HepG2 (cell line): ENCODE data around the gene SS18L1. TPM values are rescaled to one million over a fixed set of nuclear protein-coding genes. Genes with fewer than 3 reads are reported as not detected.

ENCODE experiments used
- AHR ChIP-seq: IDR thresholded peaks from 2 replicates; pipeline ENCODE4 v1.6.1; 2018; ENCODE audit warnings: missing genetic modification reagents, missing compliant biosample characterization
- BCL6 ChIP-seq: IDR thresholded peaks from 2 replicates; pipeline ENCODE4 v1.6.1; 2016; ENCODE audit warnings: missing genetic modification reagents, missing compliant biosample characterization
- E2F2 ChIP-seq: sonication (generic); formaldehyde crosslinking; IDR thresholded peaks from 2 replicates; pipeline ENCODE4 v1.4.0; 2020; ENCODE audit warnings: missing genetic modification reagents, borderline replicate concordance
- FOSL2 ChIP-seq: sonication (generic); formaldehyde crosslinking; IDR thresholded peaks from 2 replicates; pipeline ENCODE4 v1.4.0; 2020; ENCODE audit warnings: missing genetic modification reagents
- GLI4 ChIP-seq: sonication (generic); formaldehyde crosslinking; IDR thresholded peaks from 2 replicates; pipeline ENCODE4 v1.5.1; 2020; ENCODE audit warnings: missing genetic modification reagents, mild to moderate bottlenecking, moderate library complexity, borderline replicate concordance
- HNF4A ChIP-seq: sonication (generic); formaldehyde crosslinking; IDR thresholded peaks from 2 replicates; pipeline ENCODE4 v1.4.0; 2020; ENCODE audit warnings: missing genetic modification reagents
- KMT2A ChIP-seq: sonication (generic); formaldehyde crosslinking; IDR thresholded peaks from 2 replicates; pipeline ENCODE4 v1.4.0; 2020; ENCODE audit warnings: missing genetic modification reagents
- NCOA5 ChIP-seq: sonication (generic); formaldehyde crosslinking; IDR thresholded peaks from 2 replicates; pipeline ENCODE4 v1.4.0; 2020; ENCODE audit warnings: missing genetic modification reagents
- NFKBIZ ChIP-seq: IDR thresholded peaks from 2 replicates; pipeline ENCODE4 v1.6.1; 2018; ENCODE audit warnings: missing genetic modification reagents, missing compliant biosample characterization
- PRDM15 ChIP-seq: sonication (generic); formaldehyde crosslinking; IDR thresholded peaks from 2 replicates; pipeline ENCODE4 v1.4.0; 2020; ENCODE audit warnings: missing genetic modification reagents
- REL ChIP-seq: sonication (generic); formaldehyde crosslinking; conservative IDR thresholded peaks from 2 replicates; pipeline ENCODE4 v1.8.0; 2022; ENCODE audit warnings: mild to moderate bottlenecking, missing genetic modification reagents, moderate library complexity
- RXRA ChIP-seq: sonication (generic); formaldehyde crosslinking; IDR thresholded peaks from 2 replicates; pipeline ENCODE4 v1.5.1; 2020; ENCODE audit warnings: missing genetic modification reagents
- SIX1 ChIP-seq: sonication (generic); formaldehyde crosslinking; IDR thresholded peaks from 2 replicates; pipeline ENCODE4 v1.4.0; 2020; ENCODE audit warnings: missing genetic modification reagents, borderline replicate concordance
- SPEN ChIP-seq: sonication (generic); formaldehyde crosslinking; IDR thresholded peaks from 2 replicates; pipeline ENCODE4 v1.5.1; 2020; ENCODE audit warnings: low read depth, mild to moderate bottlenecking, missing genetic modification reagents
- SRY ChIP-seq: sonication (generic); formaldehyde crosslinking; IDR thresholded peaks from 2 replicates; pipeline ENCODE4 v1.8.0; 2022; ENCODE audit warnings: mild to moderate bottlenecking, missing genetic modification reagents
- TEAD3 ChIP-seq: optimal IDR thresholded peaks from 2 replicates; pipeline ENCODE3; 2016; ENCODE audit warnings: borderline replicate concordance
- TOPORS ChIP-seq: sonication (generic); formaldehyde crosslinking; IDR thresholded peaks from 2 replicates; pipeline ENCODE4 v1.8.0; 2023; ENCODE audit warnings: mild to moderate bottlenecking, missing genetic modification reagents
- ZNF24 ChIP-seq: fragments of 450-650 bp; IDR thresholded peaks from 2 replicates; pipeline ENCODE4 v1.6.1; 2017; ENCODE audit warnings: antibody characterized with exemption, mild to moderate bottlenecking
- ZNF567 ChIP-seq: sonication (generic); formaldehyde crosslinking; IDR thresholded peaks from 2 replicates; pipeline ENCODE4 v1.8.1; 2023; ENCODE audit warnings: mild to moderate bottlenecking, missing genetic modification reagents, borderline replicate concordance
- ZNF570 ChIP-seq: sonication (generic); formaldehyde crosslinking; IDR thresholded peaks from 2 replicates; pipeline ENCODE4 v1.4.0; 2020; ENCODE audit warnings: mild to moderate bottlenecking, missing genetic modification reagents, borderline replicate concordance
- ZNF674 ChIP-seq: sonication (generic); formaldehyde crosslinking; IDR thresholded peaks from 2 replicates; pipeline ENCODE4 v1.5.0; 2020; ENCODE audit warnings: low read depth, mild to moderate bottlenecking, missing genetic modification reagents
- ZNF709 ChIP-seq: sonication (generic); formaldehyde crosslinking; IDR thresholded peaks from 2 replicates; pipeline ENCODE4 v1.5.0; 2020; ENCODE audit warnings: mild to moderate bottlenecking, missing genetic modification reagents
- polyA plus RNA-seq, 8 experiments: library from polyadenylated mRNA; depleted of rRNA in 3 of 8; stranded (reverse) in 7 of 8; unstranded in 1 of 8; fragments of >200 nt; fragmentation: Illumina TruSeq in 4 of 8; extraction: Trizol in 4 of 8; gene quantifications; 2 replicates each; pipeline versions ENCODE4 v1.2.1 to v1.2.3, GENCODE V29; 2011 to 2016; ENCODE audit warnings: low read depth in 4 of 8, missing spikeins in 1 of 8, mixed read lengths in 1 of 8; ENCODE audit not compliant: insufficient read depth in 1 of 8
- total RNA-seq, 5 experiments: library from RNA; depleted of rRNA; stranded (reverse); fragments of >200 nt; fragmentation: Illumina TruSeq; extraction: Trizol; gene quantifications; 2 replicates each; pipeline ENCODE4 v1.2.3, GENCODE V29; 2016; ENCODE audit warnings: low read depth in 1 of 5
- TF ChIP-seq, protein P1 (sequence below): sonication (generic); formaldehyde crosslinking; IDR thresholded peaks from 2 replicates; pipeline ENCODE4 v1.9.0; 2021; ENCODE audit warnings: missing genetic modification reagents, borderline replicate concordance
- TF ChIP-seq, protein P2 (sequence below): sonication (generic); formaldehyde crosslinking; IDR thresholded peaks from 2 replicates; pipeline ENCODE4 v1.5.0; 2020; ENCODE audit warnings: missing genetic modification reagents
- TF ChIP-seq, protein P3 (sequence below): sonication (generic); formaldehyde crosslinking; IDR thresholded peaks from 2 replicates; pipeline ENCODE4 v1.4.0; 2020; ENCODE audit warnings: mild to moderate bottlenecking, missing genetic modification reagents

Gene SS18L1
- total and polyA plus RNA-seq, 2 of the 13 experiments (the other 11 are each of a cell fraction or from before 2014, with no cell fraction given): 17.8 to 27.6 TPM

GRCh38 chr20:62117362-62117646, 26.3 kb upstream of the SS18L1 start (continued):
- TF ChIP-seq, protein P1, sequence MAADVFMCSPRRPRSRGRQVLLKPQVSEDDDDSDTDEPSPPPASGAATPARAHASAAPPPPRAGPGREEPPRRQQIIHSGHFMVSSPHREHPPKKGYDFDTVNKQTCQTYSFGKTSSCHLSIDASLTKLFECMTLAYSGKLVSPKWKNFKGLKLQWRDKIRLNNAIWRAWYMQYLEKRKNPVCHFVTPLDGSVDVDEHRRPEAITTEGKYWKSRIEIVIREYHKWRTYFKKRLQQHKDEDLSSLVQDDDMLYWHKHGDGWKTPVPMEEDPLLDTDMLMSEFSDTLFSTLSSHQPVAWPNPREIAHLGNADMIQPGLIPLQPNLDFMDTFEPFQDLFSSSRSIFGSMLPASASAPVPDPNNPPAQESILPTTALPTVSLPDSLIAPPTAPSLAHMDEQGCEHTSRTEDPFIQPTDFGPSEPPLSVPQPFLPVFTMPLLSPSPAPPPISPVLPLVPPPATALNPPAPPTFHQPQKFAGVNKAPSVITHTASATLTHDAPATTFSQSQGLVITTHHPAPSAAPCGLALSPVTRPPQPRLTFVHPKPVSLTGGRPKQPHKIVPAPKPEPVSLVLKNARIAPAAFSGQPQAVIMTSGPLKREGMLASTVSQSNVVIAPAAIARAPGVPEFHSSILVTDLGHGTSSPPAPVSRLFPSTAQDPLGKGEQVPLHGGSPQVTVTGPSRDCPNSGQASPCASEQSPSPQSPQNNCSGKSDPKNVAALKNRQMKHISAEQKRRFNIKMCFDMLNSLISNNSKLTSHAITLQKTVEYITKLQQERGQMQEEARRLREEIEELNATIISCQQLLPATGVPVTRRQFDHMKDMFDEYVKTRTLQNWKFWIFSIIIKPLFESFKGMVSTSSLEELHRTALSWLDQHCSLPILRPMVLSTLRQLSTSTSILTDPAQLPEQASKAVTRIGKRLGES: no peak
- TF ChIP-seq ZNF570 (CRISPR knock-in tag) (no peak), AHR (CRISPR knock-in tag) (no peak), BCL6 (CRISPR knock-in tag) (no peak), GLI4 (CRISPR knock-in tag) (no peak), TOPORS (CRISPR knock-in tag) (no peak), HNF4A (CRISPR knock-in tag) (no peak), NCOA5 (no peak), SPEN (CRISPR knock-in tag) (no peak), PRDM15 (CRISPR knock-in tag) (no peak), ZNF24 (no peak), REL (no peak), ZNF674 (CRISPR knock-in tag) (no peak), ZNF567 (CRISPR knock-in tag) (no peak), KMT2A (no peak), NFKBIZ (CRISPR knock-in tag) (no peak), TEAD3 (no peak), SRY (0 out of 2 replicates have a peak, but pooled peaks have one; percentile 27), RXRA (CRISPR knock-in tag) (peak; percentile 15; the same call in 1 of the 2 replicates), FOSL2 (CRISPR knock-in tag) (no peak), SIX1 (no peak), ZNF709 (no peak), E2F2 (CRISPR knock-in tag) (no peak)
- TF ChIP-seq, protein P2, sequence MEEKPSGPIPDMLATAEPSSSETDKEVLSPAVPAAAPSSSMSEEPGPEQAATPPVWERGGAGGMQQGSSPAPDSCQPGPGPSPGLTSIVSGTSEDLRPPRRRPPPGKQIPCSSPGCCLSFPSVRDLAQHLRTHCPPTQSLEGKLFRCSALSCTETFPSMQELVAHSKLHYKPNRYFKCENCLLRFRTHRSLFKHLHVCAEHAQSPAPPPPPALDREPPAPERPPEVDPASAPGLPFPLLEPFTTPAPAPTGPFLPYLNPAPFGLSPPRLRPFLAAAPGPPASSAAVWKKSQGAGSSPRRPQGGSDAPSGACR (CRISPR knock-in tag): no peak
- TF ChIP-seq, protein P3, sequence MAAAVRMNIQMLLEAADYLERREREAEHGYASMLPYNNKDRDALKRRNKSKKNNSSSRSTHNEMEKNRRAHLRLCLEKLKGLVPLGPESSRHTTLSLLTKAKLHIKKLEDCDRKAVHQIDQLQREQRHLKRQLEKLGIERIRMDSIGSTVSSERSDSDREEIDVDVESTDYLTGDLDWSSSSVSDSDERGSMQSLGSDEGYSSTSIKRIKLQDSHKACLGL (CRISPR knock-in tag): no peak
- TF ChIP-seq, all 625 proteins: peak for 16
